PFSK-1 (cell line): ENCODE measurements around the gene USH2A.

ENCODE experiments used
- FOXP2 ChIP-seq: optimal IDR thresholded peaks from 2 replicates; pipeline ENCODE3; 2011; ENCODE audit warnings: borderline replicate concordance, control low read depth, inconsistent platforms; ENCODE audit not compliant: insufficient read depth; ENCODE audit errors: extremely low read length, extremely low read depth
- POLR2AphosphoS5 ChIP-seq: IDR thresholded peaks from 2 replicates; pipeline ENCODE4 v1.6.1; 2012; ENCODE audit warnings: low read depth, mild to moderate bottlenecking, control low read depth, low read length, moderate library complexity
- SIN3A ChIP-seq: IDR thresholded peaks from 2 replicates; pipeline ENCODE4 v1.6.1; 2012; ENCODE audit warnings: mild to moderate bottlenecking, low read length, moderate library complexity, borderline replicate concordance; ENCODE audit not compliant: insufficient read depth
- TAF1 ChIP-seq: IDR thresholded peaks from 2 replicates; pipeline ENCODE4 v1.6.1; 2012; ENCODE audit warnings: low read length, control low read depth, borderline replicate concordance; ENCODE audit not compliant: insufficient read depth
- TF ChIP-seq, protein P1 (sequence below), 2 experiments: IDR thresholded peaks; 2 replicates each; pipeline versions ENCODE4 v1.6.1 to v1.8.0; 2011 to 2012; ENCODE audit warnings: low read depth in 2 of 2, low read length in 2 of 2, control low read depth in 1 of 2, inconsistent platforms in 1 of 2, mild to moderate bottlenecking in 1 of 2, moderate library complexity in 1 of 2; ENCODE audit not compliant: insufficient read depth in 1 of 2

The USH2A gene

GRCh38 chr1:216459651-216460207 lies 36.5 kb upstream of the USH2A start:
- TF ChIP-seq POLR2AphosphoS5, result no peak
- no peak for TF ChIP-seq TAF1
- no peak for TF ChIP-seq FOXP2
- no peak for TF ChIP-seq SIN3A
- TF ChIP-seq, protein P1, sequence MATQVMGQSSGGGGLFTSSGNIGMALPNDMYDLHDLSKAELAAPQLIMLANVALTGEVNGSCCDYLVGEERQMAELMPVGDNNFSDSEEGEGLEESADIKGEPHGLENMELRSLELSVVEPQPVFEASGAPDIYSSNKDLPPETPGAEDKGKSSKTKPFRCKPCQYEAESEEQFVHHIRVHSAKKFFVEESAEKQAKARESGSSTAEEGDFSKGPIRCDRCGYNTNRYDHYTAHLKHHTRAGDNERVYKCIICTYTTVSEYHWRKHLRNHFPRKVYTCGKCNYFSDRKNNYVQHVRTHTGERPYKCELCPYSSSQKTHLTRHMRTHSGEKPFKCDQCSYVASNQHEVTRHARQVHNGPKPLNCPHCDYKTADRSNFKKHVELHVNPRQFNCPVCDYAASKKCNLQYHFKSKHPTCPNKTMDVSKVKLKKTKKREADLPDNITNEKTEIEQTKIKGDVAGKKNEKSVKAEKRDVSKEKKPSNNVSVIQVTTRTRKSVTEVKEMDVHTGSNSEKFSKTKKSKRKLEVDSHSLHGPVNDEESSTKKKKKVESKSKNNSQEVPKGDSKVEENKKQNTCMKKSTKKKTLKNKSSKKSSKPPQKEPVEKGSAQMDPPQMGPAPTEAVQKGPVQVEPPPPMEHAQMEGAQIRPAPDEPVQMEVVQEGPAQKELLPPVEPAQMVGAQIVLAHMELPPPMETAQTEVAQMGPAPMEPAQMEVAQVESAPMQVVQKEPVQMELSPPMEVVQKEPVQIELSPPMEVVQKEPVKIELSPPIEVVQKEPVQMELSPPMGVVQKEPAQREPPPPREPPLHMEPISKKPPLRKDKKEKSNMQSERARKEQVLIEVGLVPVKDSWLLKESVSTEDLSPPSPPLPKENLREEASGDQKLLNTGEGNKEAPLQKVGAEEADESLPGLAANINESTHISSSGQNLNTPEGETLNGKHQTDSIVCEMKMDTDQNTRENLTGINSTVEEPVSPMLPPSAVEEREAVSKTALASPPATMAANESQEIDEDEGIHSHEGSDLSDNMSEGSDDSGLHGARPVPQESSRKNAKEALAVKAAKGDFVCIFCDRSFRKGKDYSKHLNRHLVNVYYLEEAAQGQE (IDR thresholded peaks at IDR 0.05; ENCODE audit: insufficient read depth in 1 of 2, low read depth in 2 of 2, low read length in 2 of 2), result no peak

- TF ChIP-seq TAF1 (no peak), SIN3A (no peak)
Measured at GRCh38 chr1:216458812-216459211, 35.6 kb upstream of the USH2A start.

- TF ChIP-seq SIN3A (no peak), FOXP2 (no peak), POLR2AphosphoS5 (no peak), TAF1 (no peak)
- TF ChIP-seq, protein P1 (IDR thresholded peaks at IDR 0.05; ENCODE audit: insufficient read depth in 1 of 2, low read depth in 2 of 2, low read length in 2 of 2), result no peak
Measured at GRCh38 chr1:216457356-216457755, 34.1 kb upstream of the USH2A start.

- TF ChIP-seq, protein P1 (IDR thresholded peaks at IDR 0.05; ENCODE audit: insufficient read depth in 1 of 2, low read depth in 2 of 2, low read length in 2 of 2), result peak in 1 of 2 experiments; percentile 34; a peak in 1 of 4 replicates
- TF ChIP-seq FOXP2, result no peak
- 0 out of 2 replicates have a peak, but pooled peaks have one; percentile 30 for TF ChIP-seq POLR2AphosphoS5
- no peak for TF ChIP-seq TAF1
- no peak for TF ChIP-seq SIN3A
Measured at GRCh38 chr1:216456682-216457081, 33.4 kb upstream of the USH2A start.

DNA sequence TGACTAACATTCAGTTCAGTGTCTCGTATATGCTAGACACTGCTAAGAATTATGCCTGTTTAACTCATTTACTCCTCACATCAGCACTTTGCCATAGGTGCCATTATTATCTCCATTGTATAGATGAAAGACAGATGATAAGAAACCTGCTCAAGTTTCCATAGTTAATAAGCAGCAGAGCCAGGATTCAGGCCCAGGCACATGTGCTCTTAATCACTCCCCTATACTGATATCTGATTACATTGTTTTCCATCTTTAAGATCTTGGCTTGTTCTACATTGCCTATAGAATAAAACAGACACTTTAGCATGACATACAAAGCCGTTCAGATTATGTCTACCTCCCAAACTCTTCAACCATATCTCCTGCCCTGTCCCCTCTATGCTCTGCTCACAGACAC lies 30.5 kb upstream of the USH2A start:
- TF ChIP-seq, protein P1 (IDR thresholded peaks at IDR 0.05; ENCODE audit: insufficient read depth in 1 of 2, low read depth in 2 of 2, low read length in 2 of 2), result no peak
- no peak for TF ChIP-seq SIN3A
- no peak for TF ChIP-seq FOXP2
- no peak for TF ChIP-seq POLR2AphosphoS5
- TF ChIP-seq TAF1, result no peak
